ENCODE measurements around the gene LTBP1.

The LTBP1 gene

GRCh38 chr2:33395034-33395433 lies 448.3 kb downstream of the LTBP1 start:
- H3K27me3 ChIP-seq (ENCODE audit: control insufficient read depth, insufficient read depth, low read length), result no peaks in the 10 kb centered on the region
- peaks cover 5% of the 10 kb centered on the region; the same call in 1 of the 2 replicates for H3K4me1 ChIP-seq (ENCODE audit: control insufficient read depth, insufficient read depth, low read length)
- no peaks in the 10 kb centered on the region for H3K36me3 ChIP-seq (ENCODE audit: control insufficient read depth, insufficient read depth, low read length)
- no peak overlapping the region for H3K9ac ChIP-seq (ENCODE audit: low read depth, low read length)
- no peaks in the 10 kb centered on the region for H3K9me3 ChIP-seq (ENCODE audit: control insufficient read depth, insufficient read depth, low read length)
- no peak overlapping the region for H3K27ac ChIP-seq (ENCODE audit: low read depth, low read length)
- no peak overlapping the region for H3K4me3 ChIP-seq (ENCODE audit: low read depth, low read length)

- Histone ChIP-seq H3K27ac (ENCODE audit: low read depth, low read length) (no peak overlapping the region), H3K4me3 (ENCODE audit: low read depth, low read length) (no peak overlapping the region), H3K27me3 (ENCODE audit: control insufficient read depth, insufficient read depth, low read length) (no peaks in the 10 kb centered on the region), H3K4me1 (ENCODE audit: control insufficient read depth, insufficient read depth, low read length) (peaks cover 5% of the 10 kb centered on the region; the same call in 1 of the 2 replicates), H3K9me3 (ENCODE audit: control insufficient read depth, insufficient read depth, low read length) (no peaks in the 10 kb centered on the region), H3K9ac (ENCODE audit: low read depth, low read length) (no peak overlapping the region), H3K36me3 (ENCODE audit: control insufficient read depth, insufficient read depth, low read length) (no peaks in the 10 kb centered on the region)
Measured at GRCh38 chr2:33395655-33396249, 449.0 kb downstream of the LTBP1 start.

GRCh38 chr2:33404321-33404720 lies 457.6 kb downstream of the LTBP1 start:
- peaks cover 7% of the 10 kb centered on the region; the same call in 1 of the 2 replicates for H3K9me3 ChIP-seq (ENCODE audit: control insufficient read depth, insufficient read depth, low read length)
- H3K27ac ChIP-seq (ENCODE audit: low read depth, low read length), result no peak overlapping the region
- H3K4me1 ChIP-seq (ENCODE audit: control insufficient read depth, insufficient read depth, low read length), result 0 out of 2 replicates have a peak, but pooled peaks cover 3% of the 10 kb centered on the region
- H3K9ac ChIP-seq (ENCODE audit: low read depth, low read length), result no peak overlapping the region
- H3K4me3 ChIP-seq (ENCODE audit: low read depth, low read length), result no peak overlapping the region
- H3K27me3 ChIP-seq (ENCODE audit: control insufficient read depth, insufficient read depth, low read length), result no peaks in the 10 kb centered on the region
- no peaks in the 10 kb centered on the region for H3K36me3 ChIP-seq (ENCODE audit: control insufficient read depth, insufficient read depth, low read length)

DNA sequence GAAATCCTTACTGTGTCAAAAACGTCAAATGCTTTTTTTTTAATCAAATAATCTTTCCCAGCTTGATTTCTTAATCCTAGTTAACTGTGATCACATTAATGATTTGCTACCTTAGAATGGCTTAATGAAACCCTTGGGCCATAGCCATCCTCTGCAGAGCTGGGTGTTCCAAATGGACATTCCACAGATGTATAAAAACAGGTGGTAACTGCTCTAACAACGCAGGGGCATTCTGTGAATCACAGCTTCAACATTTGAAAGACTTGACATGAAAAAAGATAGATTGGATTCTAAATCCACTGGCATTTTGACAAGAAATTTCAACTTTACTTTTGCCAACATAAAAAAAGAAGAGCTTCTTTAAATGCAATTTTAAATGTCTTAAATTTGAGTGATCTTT lies 459.9 kb downstream of the LTBP1 start:
- 0 out of 2 replicates have a peak, but pooled peaks cover 3% of the 10 kb centered on the region for H3K4me1 ChIP-seq (ENCODE audit: control insufficient read depth, insufficient read depth, low read length)
- no peak overlapping the region for H3K27ac ChIP-seq (ENCODE audit: low read depth, low read length)
- no peak overlapping the region for H3K4me3 ChIP-seq (ENCODE audit: low read depth, low read length)

GRCh38 chr2:33408109-33408508 lies 461.4 kb downstream of the LTBP1 start:
- H3K9ac ChIP-seq (ENCODE audit: low read depth, low read length), result no peak overlapping the region
- no peak overlapping the region for H3K4me3 ChIP-seq (ENCODE audit: low read depth, low read length)
- peaks cover 9% of the 10 kb centered on the region; the same call in 1 of the 2 replicates for H3K4me1 ChIP-seq (ENCODE audit: control insufficient read depth, insufficient read depth, low read length)

More for the DNA sequence above, 459.9 kb downstream of the LTBP1 start:
- H3K9ac ChIP-seq (ENCODE audit: low read depth, low read length), result no peak overlapping the region
- H3K27me3 ChIP-seq (ENCODE audit: control insufficient read depth, insufficient read depth, low read length), result no peaks in the 10 kb centered on the region
- peaks cover 7% of the 10 kb centered on the region; the same call in 1 of the 2 replicates for H3K9me3 ChIP-seq (ENCODE audit: control insufficient read depth, insufficient read depth, low read length)
- H3K36me3 ChIP-seq (ENCODE audit: control insufficient read depth, insufficient read depth, low read length), result no peaks in the 10 kb centered on the region

GRCh38 chr2:33409417-33409955 lies 462.7 kb downstream of the LTBP1 start:
- Histone ChIP-seq H3K27me3 (ENCODE audit: control insufficient read depth, insufficient read depth, low read length) (no peaks in the 10 kb centered on the region), H3K4me3 (ENCODE audit: low read depth, low read length) (no peak overlapping the region), H3K36me3 (ENCODE audit: control insufficient read depth, insufficient read depth, low read length) (no peaks in the 10 kb centered on the region), H3K9ac (ENCODE audit: low read depth, low read length) (no peak overlapping the region), H3K4me1 (ENCODE audit: control insufficient read depth, insufficient read depth, low read length) (peaks cover 9% of the 10 kb centered on the region; the same call in 1 of the 2 replicates), H3K27ac (ENCODE audit: low read depth, low read length) (no peak overlapping the region), H3K9me3 (ENCODE audit: control insufficient read depth, insufficient read depth, low read length) (peaks cover 7% of the 10 kb centered on the region; the same call in 1 of the 2 replicates)

More at GRCh38 chr2:33408109-33408508, 461.4 kb downstream of the LTBP1 start:
- Histone ChIP-seq H3K27ac (ENCODE audit: low read depth, low read length) (no peak overlapping the region), H3K36me3 (ENCODE audit: control insufficient read depth, insufficient read depth, low read length) (no peaks in the 10 kb centered on the region), H3K9me3 (ENCODE audit: control insufficient read depth, insufficient read depth, low read length) (peaks cover 7% of the 10 kb centered on the region; the same call in 1 of the 2 replicates), H3K27me3 (ENCODE audit: control insufficient read depth, insufficient read depth, low read length) (no peaks in the 10 kb centered on the region)

DNA sequence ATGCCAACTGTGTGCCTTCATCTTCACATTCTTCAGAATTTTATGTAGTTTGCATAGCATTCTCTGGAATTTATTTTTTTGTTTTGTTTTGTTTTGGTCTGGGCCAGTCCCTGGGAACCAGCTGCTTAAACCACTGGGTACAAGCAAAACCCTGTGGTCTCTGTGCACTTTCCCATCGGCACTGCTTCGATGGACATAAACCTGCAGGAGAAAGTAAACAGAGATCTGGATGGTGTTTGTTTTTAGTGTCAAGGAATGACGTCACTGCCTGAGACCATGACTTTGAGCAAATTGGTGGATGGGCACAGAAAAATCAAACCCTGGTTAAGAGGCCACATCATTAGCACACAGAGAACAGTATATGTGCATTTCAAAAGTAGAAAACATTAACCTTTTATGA lies 465.0 kb downstream of the LTBP1 start:
- Histone ChIP-seq H3K4me1 (ENCODE audit: control insufficient read depth, insufficient read depth, low read length) (peaks cover 6% of the 10 kb centered on the region; the same call in 1 of the 2 replicates), H3K9me3 (ENCODE audit: control insufficient read depth, insufficient read depth, low read length) (peaks cover 7% of the 10 kb centered on the region; the same call in 1 of the 2 replicates), H3K9ac (ENCODE audit: low read depth, low read length) (no peak overlapping the region), H3K27me3 (ENCODE audit: control insufficient read depth, insufficient read depth, low read length) (no peaks in the 10 kb centered on the region), H3K27ac (ENCODE audit: low read depth, low read length) (no peak overlapping the region), H3K4me3 (ENCODE audit: low read depth, low read length) (no peak overlapping the region), H3K36me3 (ENCODE audit: control insufficient read depth, insufficient read depth, low read length) (no peaks in the 10 kb centered on the region)

GRCh38 chr2:33412920-33413319 lies 466.2 kb downstream of the LTBP1 start:
- Histone ChIP-seq H3K27ac (ENCODE audit: low read depth, low read length) (no peak overlapping the region), H3K36me3 (ENCODE audit: control insufficient read depth, insufficient read depth, low read length) (no peaks in the 10 kb centered on the region)

GRCh38 chr2:33419581-33420200 lies 472.9 kb downstream of the LTBP1 start:
- no peak overlapping the region for H3K9ac ChIP-seq (ENCODE audit: low read depth, low read length)
- H3K4me1 ChIP-seq (ENCODE audit: control insufficient read depth, insufficient read depth, low read length), result 0 out of 2 replicates have a peak, but pooled peaks cover 4% of the 10 kb centered on the region
- H3K9me3 ChIP-seq (ENCODE audit: control insufficient read depth, insufficient read depth, low read length), result no peaks in the 10 kb centered on the region
- H3K27me3 ChIP-seq (ENCODE audit: control insufficient read depth, insufficient read depth, low read length), result no peaks in the 10 kb centered on the region
- H3K27ac ChIP-seq (ENCODE audit: low read depth, low read length), result no peak overlapping the region
- no peak overlapping the region for H3K4me3 ChIP-seq (ENCODE audit: low read depth, low read length)
- no peaks in the 10 kb centered on the region for H3K36me3 ChIP-seq (ENCODE audit: control insufficient read depth, insufficient read depth, low read length)

More at GRCh38 chr2:33412920-33413319, 466.2 kb downstream of the LTBP1 start:
- Histone ChIP-seq H3K4me1 (ENCODE audit: control insufficient read depth, insufficient read depth, low read length) (peaks cover 6% of the 10 kb centered on the region; the same call in 1 of the 2 replicates), H3K27me3 (ENCODE audit: control insufficient read depth, insufficient read depth, low read length) (no peaks in the 10 kb centered on the region), H3K4me3 (ENCODE audit: low read depth, low read length) (no peak overlapping the region), H3K9me3 (ENCODE audit: control insufficient read depth, insufficient read depth, low read length) (peaks cover 6% of the 10 kb centered on the region; the same call in 1 of the 2 replicates), H3K9ac (ENCODE audit: low read depth, low read length) (no peak overlapping the region)

GRCh38 chr2:33420726-33421125 lies 474.0 kb downstream of the LTBP1 start:
- Histone ChIP-seq H3K36me3 (ENCODE audit: control insufficient read depth, insufficient read depth, low read length) (no peaks in the 10 kb centered on the region), H3K4me1 (ENCODE audit: control insufficient read depth, insufficient read depth, low read length) (0 out of 2 replicates have a peak, but pooled peaks cover 4% of the 10 kb centered on the region), H3K4me3 (ENCODE audit: low read depth, low read length) (no peak overlapping the region), H3K9me3 (ENCODE audit: control insufficient read depth, insufficient read depth, low read length) (no peaks in the 10 kb centered on the region), H3K27ac (ENCODE audit: low read depth, low read length) (no peak overlapping the region), H3K27me3 (ENCODE audit: control insufficient read depth, insufficient read depth, low read length) (no peaks in the 10 kb centered on the region), H3K9ac (ENCODE audit: low read depth, low read length) (no peak overlapping the region)

DNA sequence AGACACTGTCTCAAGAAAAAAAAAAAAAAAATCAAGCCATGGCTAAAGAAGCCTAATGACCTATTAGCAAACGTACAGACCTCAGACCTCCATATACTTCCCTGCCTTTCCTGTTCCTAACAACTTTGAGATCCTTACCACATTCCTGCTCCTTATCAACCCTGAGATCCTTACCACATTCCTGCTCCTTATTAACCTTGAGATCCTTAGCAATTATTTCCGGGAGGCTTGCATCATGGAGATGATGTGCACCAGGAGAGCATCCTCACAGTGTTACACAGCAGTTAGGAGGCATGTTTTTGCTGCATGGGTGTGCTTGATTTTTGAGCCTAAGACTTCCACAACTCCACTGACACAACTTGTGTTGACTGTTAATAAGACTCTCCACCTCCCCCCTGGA lies 475.1 kb downstream of the LTBP1 start:
- H3K4me1 ChIP-seq (ENCODE audit: control insufficient read depth, insufficient read depth, low read length), result 0 out of 2 replicates have a peak, but pooled peaks cover 4% of the 10 kb centered on the region
- H3K27ac ChIP-seq (ENCODE audit: low read depth, low read length), result no peak overlapping the region
- H3K4me3 ChIP-seq (ENCODE audit: low read depth, low read length), result no peak overlapping the region
- no peaks in the 10 kb centered on the region for H3K36me3 ChIP-seq (ENCODE audit: control insufficient read depth, insufficient read depth, low read length)
- H3K27me3 ChIP-seq (ENCODE audit: control insufficient read depth, insufficient read depth, low read length), result no peaks in the 10 kb centered on the region
- H3K9me3 ChIP-seq (ENCODE audit: control insufficient read depth, insufficient read depth, low read length), result no peaks in the 10 kb centered on the region
- H3K9ac ChIP-seq (ENCODE audit: low read depth, low read length), result no peak overlapping the region

Measured in HUES48 (cell line).